ENCODE data around the gene C5orf52.
"Not testable (repeated sequence)": the region's sequence is repeated elsewhere in the genome, so short reads cannot be mapped to it uniquely, and the experiment has no call there.

The C5orf52 gene

DNA sequence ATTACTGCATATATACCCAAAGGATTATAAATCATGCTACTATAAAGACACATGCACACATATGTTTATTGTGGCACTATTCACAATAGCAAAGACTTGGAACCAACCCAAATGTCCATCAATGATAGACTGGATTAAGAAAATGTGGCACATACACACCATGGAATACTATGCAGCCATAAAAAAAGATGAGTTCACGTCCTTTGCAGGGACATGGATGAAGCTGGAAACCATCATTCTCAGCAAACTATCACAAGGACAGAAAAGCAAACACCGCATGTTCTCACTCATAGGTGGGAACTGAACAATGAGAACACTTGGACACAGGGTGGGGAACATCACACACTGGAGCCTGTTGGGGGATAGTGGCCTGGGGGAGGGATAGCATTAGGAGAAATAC is 55.3 kb downstream of the C5orf52 start:
- not testable (repeated sequence) for DNase-seq (ENCODE audit: low read depth)

DNA sequence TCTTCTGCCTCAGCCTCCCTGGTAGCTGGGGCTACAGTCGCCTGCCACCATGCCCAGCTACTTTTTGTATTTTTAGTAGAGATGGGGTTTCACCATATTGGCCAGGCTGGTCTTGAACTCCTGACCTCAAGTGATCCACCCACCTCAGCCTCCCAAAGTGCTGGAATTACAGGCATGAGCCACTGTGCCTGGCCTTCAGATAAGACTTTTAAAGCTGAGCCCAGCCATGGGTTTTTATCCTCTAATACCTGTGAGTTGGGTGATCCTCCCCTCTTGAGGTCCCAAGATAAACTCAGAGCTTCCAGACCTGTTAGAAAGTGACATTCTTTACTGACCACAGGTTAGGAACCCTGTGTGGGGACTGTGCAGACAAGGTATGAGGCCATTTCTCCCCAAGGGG is 56.5 kb downstream of the C5orf52 start:
- DNase-seq (ENCODE audit: low read depth), result not testable (repeated sequence)

Measured in non-pigmented ciliary epithelial cell (primary cell).